ENCODE data around the gene SLC39A3.

Gene SLC39A3

DNA sequence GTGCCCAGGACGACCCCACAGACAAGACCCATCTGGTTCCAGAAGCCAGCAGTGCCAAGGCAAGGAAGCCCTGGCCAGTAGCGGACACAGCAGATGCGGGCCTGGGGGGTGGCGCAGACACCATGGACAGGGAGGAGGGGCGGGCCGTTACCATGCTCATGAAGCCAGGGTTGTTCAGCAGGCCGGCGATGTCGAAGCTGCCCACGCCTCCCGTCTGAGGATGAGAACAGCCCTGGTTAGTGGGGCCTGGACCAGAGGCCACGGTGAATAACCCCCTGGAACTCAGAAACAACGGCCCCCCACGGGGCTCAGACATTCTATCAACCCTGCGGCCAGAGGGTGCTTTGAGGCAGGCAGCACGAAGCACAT is 21.5 kb upstream of the SLC39A3 start:
- Histone ChIP-seq H3K9me3 (ENCODE audit: control extremely low read depth in 1 of 5, control insufficient read depth in 4 of 5, insufficient read depth in 2 of 5, low read depth in 1 of 5, low read length in 4 of 5) (no peaks in the 10 kb centered on the region), H3K4me3 (ENCODE audit: control insufficient read depth in 1 of 7, extremely low read depth in 1 of 7, insufficient read depth in 4 of 7, low read depth in 2 of 7, low read length in 6 of 7) (no peak overlapping the region), H3K36me3 (ENCODE audit: control insufficient read depth in 4 of 4, insufficient read depth in 4 of 4, low read length in 3 of 4) (peaks cover 6 to 83% (median 61%) of the 10 kb centered on the region in 4 experiments), H3K27ac (ENCODE audit: insufficient read depth in 1 of 2, low read depth in 1 of 2, low read length in 2 of 2, poor library complexity in 1 of 2, severe bottlenecking in 2 of 2) (no peak overlapping the region), H3K4me1 (ENCODE audit: control extremely low read depth in 1 of 4, control insufficient read depth in 4 of 4, insufficient read depth in 4 of 4, low read length in 3 of 4) (no peaks in the 10 kb centered on the region), H3K27me3 (replicated peaks in 2 of 5; ENCODE audit: control insufficient read depth in 4 of 5, insufficient read depth in 5 of 5, low read length in 4 of 5) (no peaks in the 10 kb centered on the region)
- DNase-seq, result no peak
- WGBS (ENCODE audit: insufficient coverage), result over 99% methylated on average over 8 of the region's 16 CpGs
- POLR2A ChIA-PET, result no interaction called here
- CTCF ChIA-PET, result no interaction called here

DNA sequence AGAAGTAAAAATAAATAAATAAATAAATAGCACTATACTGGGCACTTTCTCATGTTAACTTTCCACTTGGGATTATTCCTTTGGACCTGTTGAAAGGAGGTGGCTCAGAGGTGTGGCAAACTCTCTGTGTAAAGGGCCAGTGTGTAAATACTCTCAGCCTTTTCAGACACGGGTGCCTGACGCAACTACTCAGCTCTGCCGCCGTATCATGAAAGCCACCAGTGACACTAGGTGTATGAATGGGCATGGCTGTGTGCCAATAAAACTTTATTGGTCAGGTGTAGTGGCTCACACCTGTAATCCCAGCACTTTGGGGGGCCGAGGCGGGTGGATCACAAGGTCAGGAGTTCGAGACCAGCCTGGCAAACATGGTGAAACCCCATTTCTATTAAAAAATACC is 20.1 kb upstream of the SLC39A3 start:
- DNase-seq, result no peak
- H3K27me3 ChIP-seq (replicated peaks in 2 of 5; ENCODE audit: control insufficient read depth in 4 of 5, insufficient read depth in 5 of 5, low read length in 4 of 5), result no peaks in the 10 kb centered on the region
- POLR2A ChIA-PET, result no interaction called here
- H3K9me3 ChIP-seq (ENCODE audit: control extremely low read depth in 1 of 5, control insufficient read depth in 4 of 5, insufficient read depth in 2 of 5, low read depth in 1 of 5, low read length in 4 of 5), result no peaks in the 10 kb centered on the region
- no peaks in the 10 kb centered on the region for H3K4me1 ChIP-seq (ENCODE audit: control extremely low read depth in 1 of 4, control insufficient read depth in 4 of 4, insufficient read depth in 4 of 4, low read length in 3 of 4)
- WGBS (ENCODE audit: insufficient coverage), result no CpG with 5 or more reads among the region's 7 CpGs
- CTCF ChIA-PET, result interaction anchor here (0.8 to 1.1 kb wide), 2 partner anchors 10 to 111 kb away, joined by 4 read pairs; no protein-coding TSS in a partner anchor
- peaks cover 6 to 81% (median 65%) of the 10 kb centered on the region in 4 experiments for H3K36me3 ChIP-seq (ENCODE audit: control insufficient read depth in 4 of 4, insufficient read depth in 4 of 4, low read length in 3 of 4)
- H3K4me3 ChIP-seq (ENCODE audit: control insufficient read depth in 1 of 7, extremely low read depth in 1 of 7, insufficient read depth in 4 of 7, low read depth in 2 of 7, low read length in 6 of 7), result no peak overlapping the region
- no peak overlapping the region for H3K27ac ChIP-seq (ENCODE audit: insufficient read depth in 1 of 2, low read depth in 1 of 2, low read length in 2 of 2, poor library complexity in 1 of 2, severe bottlenecking in 2 of 2)

DNA sequence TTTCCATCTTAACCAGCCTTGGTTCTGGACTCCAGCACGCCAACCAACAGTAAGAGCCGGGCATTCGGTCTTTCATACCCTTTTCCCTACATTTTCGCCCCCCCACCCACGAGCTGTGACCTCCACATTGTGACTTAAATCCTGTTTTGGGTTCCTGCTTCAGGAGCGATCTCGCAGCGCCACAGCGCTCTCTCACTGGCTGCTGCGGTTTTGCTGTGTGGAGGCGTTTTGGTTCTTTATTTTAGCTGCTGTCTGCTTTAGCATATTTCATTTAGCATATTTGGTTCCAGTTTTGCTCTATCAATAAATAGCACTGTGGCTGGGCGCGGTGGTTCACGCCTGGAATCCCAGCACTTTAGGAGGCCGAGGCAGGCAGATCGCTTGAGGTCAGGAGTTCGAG is 19.5 kb upstream of the SLC39A3 start:
- POLR2A ChIA-PET, result no interaction called here

DNA sequence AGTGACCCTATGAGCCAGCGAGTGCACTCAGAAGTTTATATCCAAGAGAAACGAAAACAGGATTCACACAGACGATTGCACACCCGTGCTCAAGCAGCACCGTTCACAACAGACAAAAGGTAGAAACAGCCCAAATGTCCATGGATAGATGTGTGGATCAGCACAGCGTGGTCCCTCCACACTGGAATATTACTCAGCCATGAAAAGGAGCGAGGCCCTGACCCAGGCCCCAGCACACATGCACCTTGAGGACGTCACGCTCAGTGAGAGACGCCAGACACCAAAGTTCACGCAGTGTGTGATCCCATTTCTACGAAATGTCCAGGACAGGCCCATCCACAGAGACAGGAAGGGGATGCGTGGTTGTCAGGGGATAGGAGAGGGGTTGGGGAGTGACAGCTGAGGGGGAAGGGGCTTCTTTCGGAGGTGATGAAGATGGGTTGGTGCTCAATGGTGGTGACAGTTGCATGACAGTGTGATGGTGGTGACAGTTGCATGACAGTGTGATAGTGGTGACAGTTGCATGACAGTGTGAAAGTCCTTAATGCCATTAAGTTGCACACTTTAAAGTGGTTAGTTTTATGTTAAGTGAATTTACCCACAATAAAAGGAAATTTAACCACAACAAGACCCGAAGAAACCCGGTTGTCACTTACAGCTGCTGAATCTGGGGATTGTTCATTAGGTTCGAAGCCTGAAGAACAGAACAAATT is 18.9 kb upstream of the SLC39A3 start:
- DNase-seq, result no peak
- POLR2A ChIA-PET, result no interaction called here
- peaks cover 6 to 85% (median 63%) of the 10 kb centered on the region in 4 experiments for H3K36me3 ChIP-seq (ENCODE audit: control insufficient read depth in 4 of 4, insufficient read depth in 4 of 4, low read length in 3 of 4)

More for the DNA sequence above, 19.5 kb upstream of the SLC39A3 start:
- Histone ChIP-seq H3K9me3 (ENCODE audit: control extremely low read depth in 1 of 5, control insufficient read depth in 4 of 5, insufficient read depth in 2 of 5, low read depth in 1 of 5, low read length in 4 of 5) (no peaks in the 10 kb centered on the region), H3K27me3 (replicated peaks in 2 of 5; ENCODE audit: control insufficient read depth in 4 of 5, insufficient read depth in 5 of 5, low read length in 4 of 5) (no peaks in the 10 kb centered on the region), H3K4me1 (ENCODE audit: control extremely low read depth in 1 of 4, control insufficient read depth in 4 of 4, insufficient read depth in 4 of 4, low read length in 3 of 4) (no peaks in the 10 kb centered on the region), H3K36me3 (ENCODE audit: control insufficient read depth in 4 of 4, insufficient read depth in 4 of 4, low read length in 3 of 4) (peaks cover 6 to 83% (median 63%) of the 10 kb centered on the region in 4 experiments), H3K27ac (ENCODE audit: insufficient read depth in 1 of 2, low read depth in 1 of 2, low read length in 2 of 2, poor library complexity in 1 of 2, severe bottlenecking in 2 of 2) (no peak overlapping the region), H3K4me3 (ENCODE audit: control insufficient read depth in 1 of 7, extremely low read depth in 1 of 7, insufficient read depth in 4 of 7, low read depth in 2 of 7, low read length in 6 of 7) (no peak overlapping the region)
- CTCF ChIA-PET, result interaction anchor here (1.1 kb wide), 1 partner anchor 10 kb away, joined by 4 read pairs; no protein-coding TSS in a partner anchor
- no peak for DNase-seq
- WGBS (ENCODE audit: insufficient coverage), result 94% methylated on average over 9 of the region's 17 CpGs

DNA sequence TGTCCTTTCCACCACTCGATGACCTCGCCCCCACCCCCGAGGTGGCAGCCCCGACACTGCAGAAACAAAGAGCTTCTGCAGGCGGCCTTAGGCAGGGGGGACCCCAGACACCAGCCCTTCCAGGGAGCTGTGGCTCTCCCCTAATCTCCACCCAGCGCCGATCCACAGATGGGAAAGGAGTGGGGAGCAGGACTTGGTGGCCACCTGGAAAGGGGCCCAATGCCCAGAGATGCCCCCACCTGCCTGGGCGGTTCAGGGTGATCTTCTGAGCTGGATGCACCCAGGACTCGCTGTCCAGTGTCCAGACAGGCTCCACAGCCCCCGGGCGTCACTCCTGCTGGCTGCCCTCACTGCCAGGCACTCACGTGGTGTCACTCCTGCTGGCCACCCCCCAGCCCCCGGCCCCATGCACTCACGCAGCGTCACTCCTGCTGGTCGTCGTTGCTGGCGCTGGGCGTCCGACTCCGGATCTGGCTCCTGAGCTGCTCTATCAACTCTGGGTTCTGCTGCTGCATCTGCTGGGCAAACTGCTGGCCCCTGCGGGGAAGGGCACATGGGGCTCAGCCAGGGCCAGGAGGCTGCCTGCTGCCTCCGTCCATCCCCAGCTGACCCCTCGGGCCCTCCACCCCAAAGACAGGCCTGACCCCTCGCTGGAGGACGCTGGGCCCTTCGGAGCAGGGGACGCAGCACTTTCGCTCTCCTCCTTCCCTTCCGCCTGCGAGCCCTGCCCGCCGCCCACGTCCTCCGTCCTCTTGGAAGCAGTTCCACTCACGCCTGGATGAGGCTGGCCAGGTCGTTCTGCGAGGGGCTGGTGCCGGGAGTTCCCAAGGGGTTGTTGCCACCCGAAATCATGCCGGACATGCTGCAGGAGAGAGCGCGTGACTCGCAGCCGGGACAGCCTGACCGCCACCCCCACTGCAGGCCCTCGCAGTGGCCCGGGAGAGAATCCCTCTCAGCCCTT is 17.4 kb upstream of the SLC39A3 start:
- Histone ChIP-seq H3K9me3 (ENCODE audit: control extremely low read depth in 1 of 5, control insufficient read depth in 4 of 5, insufficient read depth in 2 of 5, low read depth in 1 of 5, low read length in 4 of 5) (no peaks in the 10 kb centered on the region), H3K4me1 (ENCODE audit: control extremely low read depth in 1 of 4, control insufficient read depth in 4 of 4, insufficient read depth in 4 of 4, low read length in 3 of 4) (no peaks in the 10 kb centered on the region), H3K27ac (ENCODE audit: insufficient read depth in 1 of 2, low read depth in 1 of 2, low read length in 2 of 2, poor library complexity in 1 of 2, severe bottlenecking in 2 of 2) (no peak overlapping the region), H3K36me3 (ENCODE audit: control insufficient read depth in 4 of 4, insufficient read depth in 4 of 4, low read length in 3 of 4) (peaks cover 4 to 72% (median 53%) of the 10 kb centered on the region in 4 experiments), H3K27me3 (replicated peaks in 2 of 5; ENCODE audit: control insufficient read depth in 4 of 5, insufficient read depth in 5 of 5, low read length in 4 of 5) (no peaks in the 10 kb centered on the region), H3K4me3 (ENCODE audit: control insufficient read depth in 1 of 7, extremely low read depth in 1 of 7, insufficient read depth in 4 of 7, low read depth in 2 of 7, low read length in 6 of 7) (no peak overlapping the region)
- CTCF ChIA-PET, result interaction anchor here (1.7 kb wide), 1 partner anchor 109 kb away, joined by 7 read pairs; no protein-coding TSS in a partner anchor
- 96% methylated on average over 41 of the region's 48 CpGs for WGBS (ENCODE audit: insufficient coverage)
- DNase-seq, result no peak
- POLR2A ChIA-PET, result no interaction called here

More for the DNA sequence above, 18.9 kb upstream of the SLC39A3 start:
- Histone ChIP-seq H3K27ac (ENCODE audit: insufficient read depth in 1 of 2, low read depth in 1 of 2, low read length in 2 of 2, poor library complexity in 1 of 2, severe bottlenecking in 2 of 2) (no peak overlapping the region), H3K27me3 (replicated peaks in 2 of 5; ENCODE audit: control insufficient read depth in 4 of 5, insufficient read depth in 5 of 5, low read length in 4 of 5) (no peaks in the 10 kb centered on the region), H3K9me3 (ENCODE audit: control extremely low read depth in 1 of 5, control insufficient read depth in 4 of 5, insufficient read depth in 2 of 5, low read depth in 1 of 5, low read length in 4 of 5) (no peaks in the 10 kb centered on the region), H3K4me3 (ENCODE audit: control insufficient read depth in 1 of 7, extremely low read depth in 1 of 7, insufficient read depth in 4 of 7, low read depth in 2 of 7, low read length in 6 of 7) (no peak overlapping the region), H3K4me1 (ENCODE audit: control extremely low read depth in 1 of 4, control insufficient read depth in 4 of 4, insufficient read depth in 4 of 4, low read length in 3 of 4) (no peaks in the 10 kb centered on the region)
- over 99% methylated on average over 14 of the region's 17 CpGs for WGBS (ENCODE audit: insufficient coverage)
- CTCF ChIA-PET, result interaction anchor here (1.1 kb wide), 1 partner anchor 9 kb away, joined by 4 read pairs; no protein-coding TSS in a partner anchor

DNA sequence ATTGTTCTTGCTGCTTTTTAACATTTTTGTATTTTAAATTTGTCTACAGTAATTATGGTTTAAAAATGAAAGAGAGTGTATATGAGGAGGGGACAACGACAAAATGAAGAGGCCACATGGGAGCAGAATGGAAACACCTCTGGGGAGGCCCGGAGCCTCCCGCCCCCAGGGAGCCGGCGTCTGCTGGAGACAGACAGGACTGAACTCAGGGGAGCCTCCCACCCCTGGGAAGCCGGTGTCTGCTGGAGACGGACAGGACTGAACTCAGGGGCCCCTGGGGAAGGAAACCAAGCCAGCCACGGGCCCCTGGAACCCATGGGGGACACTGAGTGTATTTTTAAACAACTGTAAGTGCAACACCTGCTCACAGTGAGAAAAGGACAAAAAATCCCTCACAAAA is 16.7 kb upstream of the SLC39A3 start:
- Histone ChIP-seq H3K4me3 (ENCODE audit: control insufficient read depth in 1 of 7, extremely low read depth in 1 of 7, insufficient read depth in 4 of 7, low read depth in 2 of 7, low read length in 6 of 7) (no peak overlapping the region), H3K27me3 (replicated peaks in 2 of 5; ENCODE audit: control insufficient read depth in 4 of 5, insufficient read depth in 5 of 5, low read length in 4 of 5) (no peaks in the 10 kb centered on the region), H3K4me1 (ENCODE audit: control extremely low read depth in 1 of 4, control insufficient read depth in 4 of 4, insufficient read depth in 4 of 4, low read length in 3 of 4) (no peaks in the 10 kb centered on the region), H3K9me3 (ENCODE audit: control extremely low read depth in 1 of 5, control insufficient read depth in 4 of 5, insufficient read depth in 2 of 5, low read depth in 1 of 5, low read length in 4 of 5) (no peaks in the 10 kb centered on the region), H3K27ac (ENCODE audit: insufficient read depth in 1 of 2, low read depth in 1 of 2, low read length in 2 of 2, poor library complexity in 1 of 2, severe bottlenecking in 2 of 2) (no peak overlapping the region), H3K36me3 (ENCODE audit: control insufficient read depth in 4 of 4, insufficient read depth in 4 of 4, low read length in 3 of 4) (peaks cover 4 to 67% (median 51%) of the 10 kb centered on the region in 4 experiments)
- ChIA-PET CTCF (interaction anchor here (1.7 kb wide), 1 partner anchor 108 kb away, joined by 7 read pairs; no protein-coding TSS in a partner anchor), POLR2A (no interaction called here)
- no peak for DNase-seq
- 88% methylated on average over 8 of the region's 8 CpGs for WGBS (ENCODE audit: insufficient coverage)
